Measurements from ENCODE around the gene CRIP2. TPM values are rescaled to one million over a fixed set of nuclear protein-coding genes. Genes with fewer than 3 reads are reported as not detected.

The CRIP2 gene
- total and polyA plus RNA-seq, 2 donors (not counting 1 experiment from before 2014, with no cell fraction given): 6.0 to 81.6 TPM

DNA sequence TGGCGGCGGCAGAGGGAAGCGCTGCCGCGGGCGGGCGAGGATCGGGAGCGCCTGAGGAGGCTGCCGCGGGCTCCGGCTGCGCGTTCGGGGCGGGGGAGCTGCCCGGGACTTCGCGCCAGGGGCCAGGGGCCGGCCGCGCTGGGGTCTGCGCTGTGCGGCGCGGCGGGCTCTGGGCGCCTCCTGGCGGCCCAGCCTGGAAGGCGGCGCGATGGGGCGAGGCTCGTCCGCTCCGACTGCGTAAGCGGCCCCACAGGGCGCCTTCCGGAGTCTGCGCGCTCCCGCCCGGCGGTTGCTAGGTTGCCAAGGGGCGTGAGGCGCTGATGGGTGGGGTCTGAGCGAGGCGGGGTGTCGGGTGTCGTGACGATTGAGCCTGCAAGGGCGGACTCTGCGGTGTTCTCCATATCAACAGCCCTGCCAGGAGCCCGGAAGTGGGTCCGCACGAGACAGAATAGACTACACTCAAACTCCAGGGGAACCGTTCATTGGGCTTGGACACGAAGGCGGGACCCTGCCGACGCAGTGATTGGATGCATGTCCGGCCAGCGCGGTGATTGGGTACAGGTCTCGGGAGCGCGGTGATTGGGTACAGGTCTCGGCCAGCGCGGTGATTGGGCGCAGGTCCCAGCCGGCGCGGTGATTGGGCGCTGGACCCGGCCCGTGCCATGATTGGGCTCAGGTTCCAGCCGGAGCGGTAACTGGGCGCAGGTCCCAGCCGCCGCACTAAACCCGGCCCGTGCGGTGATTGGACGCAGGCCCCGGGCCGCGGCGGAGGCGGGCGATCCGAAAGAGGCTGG, 16.1 kb downstream of the CRIP2 start, which contains the start of gene TEDC1:
Gene TEDC1, plus strand, starts transcription at position 675 of the 794 bp plus-strand sequence. CDS start 130 bp downstream, outside the sequence.
- Histone ChIP-seq H3K4me1 (ENCODE audit: control insufficient read depth in 2 of 2, insufficient read depth in 2 of 2, low read length in 2 of 2) (peaks cover 33 to 49% of the 10 kb centered on the region in 2 donors), H3K27ac (ENCODE audit: low read length in 2 of 2) (peak within 1 kb of the TSS; percentile 95 to 96), H4K20me1 (ENCODE audit: control insufficient read depth, insufficient read depth, low read length, poor library complexity, severe bottlenecking) (peaks cover 26% of the 10 kb centered on the region), H3K27me3 (replicated peaks in 1 of 4; ENCODE audit: control extremely low read depth in 1 of 4, control insufficient read depth in 3 of 4, insufficient read depth in 4 of 4, low read length in 3 of 4) (no peaks in the 10 kb centered on the region), H3K4me2 (replicated peaks; ENCODE audit: low read depth, low read length, poor library complexity, severe bottlenecking) (peak within 1 kb of the TSS; percentile 100), H3K79me2 (ENCODE audit: control insufficient read depth, insufficient read depth, low read length) (peaks cover 9% of the 10 kb centered on the region), H3K4me3 (ENCODE audit: control extremely low read depth in 1 of 5, extremely low read depth in 1 of 5, insufficient read depth in 1 of 5, low read depth in 2 of 5, low read length in 4 of 5) (peak within 1 kb of the TSS in 4 of 5 experiments; percentile 65 to 89 (median 79)), H2AFZ (ENCODE audit: insufficient read depth, low read depth, low read length, poor library complexity, severe bottlenecking) (peak within 1 kb of the TSS; percentile 72), H3K9me3 (ENCODE audit: control extremely low read depth in 1 of 3, control insufficient read depth in 2 of 3, insufficient read depth in 1 of 3, low read length in 2 of 3) (no peaks in the 10 kb centered on the region), H3K9ac (ENCODE audit: low read length) (peak within 1 kb of the TSS; percentile 86), H3K36me3 (replicated peaks in 1 of 2; ENCODE audit: control extremely low read depth in 1 of 2, control insufficient read depth in 1 of 2, extremely low read depth in 1 of 2, insufficient read depth in 2 of 2, low read length in 1 of 2) (peaks cover 0 to 9% of the 10 kb centered on the region in 2 experiments)
- WGBS (ENCODE audit: insufficient coverage): under 1% methylated on average over 94 of the region's 94 CpGs
- intact Hi-C loops (cut with micrococcal nuclease): loop anchor here (1.0 to 5.0 kb wide), 10 partner anchors 9 to 398 kb away; partner anchors contain the start of genes BRF1, CRIP2, PACS2 and TEX22
- TF ChIP-seq, protein P1, sequence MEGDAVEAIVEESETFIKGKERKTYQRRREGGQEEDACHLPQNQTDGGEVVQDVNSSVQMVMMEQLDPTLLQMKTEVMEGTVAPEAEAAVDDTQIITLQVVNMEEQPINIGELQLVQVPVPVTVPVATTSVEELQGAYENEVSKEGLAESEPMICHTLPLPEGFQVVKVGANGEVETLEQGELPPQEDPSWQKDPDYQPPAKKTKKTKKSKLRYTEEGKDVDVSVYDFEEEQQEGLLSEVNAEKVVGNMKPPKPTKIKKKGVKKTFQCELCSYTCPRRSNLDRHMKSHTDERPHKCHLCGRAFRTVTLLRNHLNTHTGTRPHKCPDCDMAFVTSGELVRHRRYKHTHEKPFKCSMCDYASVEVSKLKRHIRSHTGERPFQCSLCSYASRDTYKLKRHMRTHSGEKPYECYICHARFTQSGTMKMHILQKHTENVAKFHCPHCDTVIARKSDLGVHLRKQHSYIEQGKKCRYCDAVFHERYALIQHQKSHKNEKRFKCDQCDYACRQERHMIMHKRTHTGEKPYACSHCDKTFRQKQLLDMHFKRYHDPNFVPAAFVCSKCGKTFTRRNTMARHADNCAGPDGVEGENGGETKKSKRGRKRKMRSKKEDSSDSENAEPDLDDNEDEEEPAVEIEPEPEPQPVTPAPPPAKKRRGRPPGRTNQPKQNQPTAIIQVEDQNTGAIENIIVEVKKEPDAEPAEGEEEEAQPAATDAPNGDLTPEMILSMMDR (IDR thresholded peaks at IDR 0.05): peak; percentile 82
- TF ChIP-seq EZH2 (IDR thresholded peaks at IDR 0.05; ENCODE audit: borderline replicate concordance, insufficient read depth, low read depth, low read length, poor library complexity, severe bottlenecking): peak; percentile 80
- Mint-ChIP-seq H3K4me3 (peak within 1 kb of the TSS; percentile 90), H3K9me3 (ENCODE audit: insufficient read depth) (no peaks in the 10 kb centered on the region), H3K27me3 (no peaks in the 10 kb centered on the region), H3K4me1 (peaks cover 35% of the 10 kb centered on the region), H3K27ac (peak within 1 kb of the TSS; percentile 97)
- ATAC-seq (ENCODE audit: low read depth) (peak; percentile 69), DNase-seq (peak; percentile 100)
- ChIA-PET CTCF (interaction anchor here (0.8 to 4.5 kb wide), 23 partner anchors 12 to 887 kb away, joined by 3 to 121 read pairs (median 7); partner anchors contain the start of gene BRF1), POLR2A (interaction anchor here (0.9 to 2.2 kb wide), 8 partner anchors 9 to 243 kb away, joined by 3 to 39 read pairs (median 4); partner anchors contain the start of gene BTBD6)

Data from B cell (primary cell).